ENCODE results near the gene UVRAG. TPM values are rescaled to one million over a fixed set of nuclear protein-coding genes. Genes with fewer than 3 reads are reported as not detected.

The UVRAG gene
- total RNA-seq, 4 donors from 2014 or later, result 14.6 to 28.0 (median 20.7) TPM

DNA sequence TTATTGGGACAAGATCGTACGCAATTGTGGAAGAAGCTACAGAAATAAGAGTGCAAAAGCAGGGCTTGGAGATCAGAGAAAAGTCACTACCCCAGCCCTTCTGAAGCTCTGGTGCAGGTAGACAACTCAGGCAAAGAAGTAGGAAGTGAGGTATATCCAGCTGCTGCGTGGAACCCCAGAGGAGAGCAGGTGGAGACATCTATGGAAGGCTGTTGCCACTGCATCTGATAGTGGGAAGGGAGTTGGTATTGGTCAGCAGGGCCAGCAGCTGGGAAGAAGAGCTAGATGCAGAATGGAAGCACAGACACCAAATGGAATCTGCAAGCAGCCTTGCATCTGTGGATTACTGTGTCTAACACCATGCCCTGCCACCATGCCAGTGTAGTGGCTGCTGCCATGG, 226.2 kb downstream of the UVRAG start:
- no peak for TF ChIP-seq POLR2A (IDR thresholded peaks at IDR 0.05)
- TF ChIP-seq, protein P1, sequence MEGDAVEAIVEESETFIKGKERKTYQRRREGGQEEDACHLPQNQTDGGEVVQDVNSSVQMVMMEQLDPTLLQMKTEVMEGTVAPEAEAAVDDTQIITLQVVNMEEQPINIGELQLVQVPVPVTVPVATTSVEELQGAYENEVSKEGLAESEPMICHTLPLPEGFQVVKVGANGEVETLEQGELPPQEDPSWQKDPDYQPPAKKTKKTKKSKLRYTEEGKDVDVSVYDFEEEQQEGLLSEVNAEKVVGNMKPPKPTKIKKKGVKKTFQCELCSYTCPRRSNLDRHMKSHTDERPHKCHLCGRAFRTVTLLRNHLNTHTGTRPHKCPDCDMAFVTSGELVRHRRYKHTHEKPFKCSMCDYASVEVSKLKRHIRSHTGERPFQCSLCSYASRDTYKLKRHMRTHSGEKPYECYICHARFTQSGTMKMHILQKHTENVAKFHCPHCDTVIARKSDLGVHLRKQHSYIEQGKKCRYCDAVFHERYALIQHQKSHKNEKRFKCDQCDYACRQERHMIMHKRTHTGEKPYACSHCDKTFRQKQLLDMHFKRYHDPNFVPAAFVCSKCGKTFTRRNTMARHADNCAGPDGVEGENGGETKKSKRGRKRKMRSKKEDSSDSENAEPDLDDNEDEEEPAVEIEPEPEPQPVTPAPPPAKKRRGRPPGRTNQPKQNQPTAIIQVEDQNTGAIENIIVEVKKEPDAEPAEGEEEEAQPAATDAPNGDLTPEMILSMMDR (IDR thresholded peaks at IDR 0.05), result no peak
- H3K4me3 ChIP-seq (ENCODE audit: low read depth, poor library complexity, severe bottlenecking), result no peak overlapping the region
- DNase-seq (ENCODE audit: low spot score in 2 of 2), result no peak
- intact Hi-C loops (cut with DNase I; ENCODE audit: low total_unique reads), result no loop called here
- 94 to 96% methylated on average over 3 of the region's 3 CpGs for WGBS, 2 donors

DNA sequence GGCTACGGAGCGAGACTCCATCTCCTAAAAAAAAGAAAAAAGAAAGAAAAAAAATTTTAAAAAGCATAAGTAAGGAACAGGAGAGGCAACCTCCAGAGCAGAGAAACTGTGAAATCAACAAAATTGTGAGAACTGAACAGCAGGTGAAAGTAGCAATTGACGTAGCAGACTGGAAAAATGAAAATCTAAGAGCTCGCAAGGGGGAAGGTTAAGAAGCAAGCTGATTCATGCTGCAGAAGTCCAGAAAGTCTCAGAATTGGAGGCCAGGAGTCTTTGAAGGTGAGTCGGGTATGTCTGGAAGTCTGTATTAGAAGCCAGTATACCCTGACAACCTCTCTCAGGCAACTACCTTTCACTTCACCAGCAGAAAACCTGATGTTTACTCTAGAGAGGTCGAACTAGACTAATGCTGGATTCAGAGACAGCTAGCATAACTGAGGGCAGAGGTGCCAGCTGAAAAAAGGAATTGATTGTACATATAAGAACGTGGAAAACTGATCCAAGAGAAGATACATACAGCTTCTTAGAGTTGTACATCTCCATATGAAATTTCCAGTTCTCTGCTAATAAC, 229.8 kb downstream of the UVRAG start:
- intact Hi-C loops (cut with DNase I; ENCODE audit: low total_unique reads), result loop anchor here (1.0 kb wide), 1 partner anchor 35 kb away; no protein-coding TSS in a partner anchor
- TF ChIP-seq POLR2A (IDR thresholded peaks at IDR 0.05), result no peak
- TF ChIP-seq, protein P1 (IDR thresholded peaks at IDR 0.05), result no peak
- DNase-seq (ENCODE audit: low spot score in 2 of 2), result no peak
- 94 to 97% methylated on average over 7 of the region's 7 CpGs for WGBS, 2 donors
- H3K4me3 ChIP-seq (ENCODE audit: low read depth, poor library complexity, severe bottlenecking), result no peak overlapping the region

DNA sequence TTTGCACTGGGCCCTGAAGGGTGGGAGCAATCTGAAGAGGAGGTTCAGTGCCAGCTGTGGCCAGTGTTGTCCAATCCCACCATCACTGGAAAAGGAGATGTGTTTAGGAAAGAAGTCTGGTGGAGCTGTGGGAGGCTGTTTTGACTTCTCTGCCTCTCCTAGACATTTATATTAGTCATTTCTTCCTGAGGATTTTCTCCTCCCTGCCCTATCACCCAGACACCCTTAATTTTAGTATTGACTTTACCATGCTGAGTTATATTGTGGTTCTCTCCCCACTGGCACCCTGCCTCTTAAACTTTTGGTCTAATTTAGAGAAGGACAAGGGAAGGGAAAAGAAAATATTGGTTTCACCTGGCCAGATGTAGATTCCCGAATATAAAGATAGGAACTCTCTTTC, 232.2 kb downstream of the UVRAG start:
- intact Hi-C loops (cut with DNase I; ENCODE audit: low total_unique reads), result no loop called here
- H3K4me3 ChIP-seq (ENCODE audit: low read depth, poor library complexity, severe bottlenecking), result no peak overlapping the region

DNA sequence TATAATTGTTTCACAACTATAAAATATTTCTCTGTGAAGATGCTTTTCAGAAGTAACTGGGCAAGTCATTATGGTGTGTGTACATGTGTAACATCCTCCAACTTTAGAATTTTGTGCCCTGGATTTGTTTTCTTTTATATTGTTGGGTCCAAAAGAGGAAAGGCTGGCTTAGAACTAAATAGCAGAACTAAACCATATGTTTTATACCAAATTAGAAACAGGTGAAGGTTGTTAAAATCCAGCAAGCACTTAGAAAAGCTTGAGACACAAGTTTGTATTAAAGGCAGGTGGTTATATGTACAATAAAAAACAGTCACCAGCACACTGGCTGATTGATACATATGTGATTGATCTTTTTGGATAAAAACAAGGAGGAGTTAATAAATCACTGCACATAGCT, 232.8 kb downstream of the UVRAG start:
- intact Hi-C loops (cut with DNase I; ENCODE audit: low total_unique reads), result no loop called here
- no peak for TF ChIP-seq POLR2A (IDR thresholded peaks at IDR 0.05)
- TF ChIP-seq, protein P1 (IDR thresholded peaks at IDR 0.05), result no peak

More for the DNA sequence above, 232.2 kb downstream of the UVRAG start:
- 86 to 93% methylated on average over 1 of the region's 1 CpG for WGBS, 2 donors
- TF ChIP-seq, protein P1 (IDR thresholded peaks at IDR 0.05), result no peak
- no peak for DNase-seq (ENCODE audit: low spot score in 2 of 2)

DNA sequence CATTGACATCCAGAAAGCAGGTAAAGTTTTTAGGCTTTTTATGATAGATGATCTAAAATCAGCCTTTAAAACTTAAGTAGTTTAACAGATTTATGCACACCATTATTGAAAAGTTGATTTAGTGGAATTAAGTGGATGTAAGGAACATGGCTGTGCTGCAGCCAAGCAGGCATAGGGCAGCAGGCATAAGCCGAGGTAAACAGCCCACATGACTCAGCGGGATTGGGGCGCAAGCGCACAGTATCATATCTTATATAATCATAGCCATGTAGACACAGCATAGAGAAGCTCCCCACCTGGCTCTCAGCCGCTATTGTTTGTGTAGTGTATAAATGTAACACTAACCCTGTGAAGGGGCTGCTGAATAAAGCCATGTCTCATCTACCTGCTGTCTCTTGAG, 233.8 kb downstream of the UVRAG start:
- TF ChIP-seq POLR2A (IDR thresholded peaks at IDR 0.05), result no peak
- TF ChIP-seq, protein P1 (IDR thresholded peaks at IDR 0.05), result no peak
- intact Hi-C loops (cut with DNase I; ENCODE audit: low total_unique reads), result no loop called here
- DNase-seq (ENCODE audit: low spot score in 2 of 2), result no peak
- no peak overlapping the region for H3K4me3 ChIP-seq (ENCODE audit: low read depth, poor library complexity, severe bottlenecking)
- 96 to 98% methylated on average over 5 of the region's 5 CpGs for WGBS, 2 donors

More for the DNA sequence above, 232.8 kb downstream of the UVRAG start:
- DNase-seq (ENCODE audit: low spot score in 2 of 2), result no peak
- no peak overlapping the region for H3K4me3 ChIP-seq (ENCODE audit: low read depth, poor library complexity, severe bottlenecking)

DNA sequence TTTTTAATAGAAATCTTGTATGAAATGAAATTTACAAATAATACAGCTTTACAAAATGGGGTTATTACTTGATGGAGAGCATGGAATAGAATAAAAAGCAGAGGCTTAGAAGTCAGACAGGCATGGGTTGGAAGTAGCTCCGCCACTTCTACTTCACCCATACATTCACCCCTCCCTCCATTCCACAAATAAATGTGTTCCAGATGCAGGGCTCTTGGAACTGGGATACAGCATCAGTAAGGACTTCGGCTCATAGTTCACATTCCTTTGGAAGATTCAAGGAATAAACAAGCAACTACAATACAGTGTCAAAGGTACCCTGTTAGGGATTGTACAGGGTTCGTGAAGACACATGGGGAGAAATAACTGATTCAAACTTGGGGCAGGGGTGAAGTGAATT, 234.5 kb downstream of the UVRAG start:
- intact Hi-C loops (cut with DNase I; ENCODE audit: low total_unique reads), result no loop called here
- TF ChIP-seq, protein P1 (IDR thresholded peaks at IDR 0.05), result no peak
- no peak for TF ChIP-seq POLR2A (IDR thresholded peaks at IDR 0.05)
- H3K4me3 ChIP-seq (ENCODE audit: low read depth, poor library complexity, severe bottlenecking), result no peak overlapping the region
- 71 to 81% methylated on average over 3 of the region's 3 CpGs for WGBS, 2 donors
- DNase-seq (ENCODE audit: low spot score in 2 of 2), result no peak

Data from lower leg skin (tissue), 4 donors.